Stimulated activated CD4-positive, alpha-beta T cell treated with anti-CD3 and anti-CD28 coated beads, Interleukin-4, amount 100 ng/mL, for 1 hour (primary cell): ENCODE results near the gene MXD1.

ENCODE experiments used
- DNase-seq: peaks from one replicate; pipeline ENCODE4 v3.0.0-alpha.2; 2020

Gene MXD1

DNA sequence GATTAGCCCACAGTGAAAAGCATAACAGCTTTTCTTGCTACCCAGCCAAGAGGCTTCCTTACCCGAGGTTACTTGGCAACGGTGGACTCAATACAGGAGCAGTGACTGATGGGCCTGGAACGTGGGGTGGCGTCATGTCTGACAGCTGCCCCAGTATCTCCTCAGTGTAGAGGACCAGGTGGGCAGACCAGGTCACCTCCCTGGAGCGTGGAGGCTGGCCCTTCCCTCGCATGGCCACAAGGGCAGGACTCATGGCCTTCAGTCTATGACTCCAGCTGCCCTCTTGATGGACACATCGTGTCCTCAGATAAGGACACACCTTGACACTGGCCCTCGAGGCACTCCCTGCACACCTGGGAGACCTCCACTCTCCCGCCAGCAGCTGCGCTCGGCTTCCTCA is 40.1 kb downstream of the MXD1 start:
- no peak for DNase-seq

DNA sequence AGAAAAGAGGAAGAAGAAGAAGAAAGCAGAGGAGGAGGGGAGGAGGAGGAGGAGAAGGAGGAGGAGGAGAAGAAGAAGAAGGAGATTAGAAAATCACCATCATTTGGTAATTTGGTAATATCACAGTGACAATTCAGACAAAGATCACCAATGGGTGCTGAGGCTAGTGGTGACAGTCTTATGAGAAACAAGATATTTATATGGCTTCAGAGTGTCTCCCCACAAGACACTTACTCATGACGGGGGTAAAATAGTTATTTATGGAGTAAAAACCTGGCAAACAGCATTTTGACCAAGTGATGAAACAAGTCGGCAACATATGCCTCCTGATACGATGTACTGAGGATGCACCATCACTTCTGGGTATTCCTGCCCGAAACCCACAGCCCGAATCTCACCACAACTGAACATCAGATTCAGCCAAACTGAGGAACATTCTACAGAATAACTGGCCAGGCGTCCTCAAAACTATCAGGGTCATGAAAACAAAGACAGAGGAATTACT is 41.6 kb downstream of the MXD1 start:
- no peak for DNase-seq

DNA sequence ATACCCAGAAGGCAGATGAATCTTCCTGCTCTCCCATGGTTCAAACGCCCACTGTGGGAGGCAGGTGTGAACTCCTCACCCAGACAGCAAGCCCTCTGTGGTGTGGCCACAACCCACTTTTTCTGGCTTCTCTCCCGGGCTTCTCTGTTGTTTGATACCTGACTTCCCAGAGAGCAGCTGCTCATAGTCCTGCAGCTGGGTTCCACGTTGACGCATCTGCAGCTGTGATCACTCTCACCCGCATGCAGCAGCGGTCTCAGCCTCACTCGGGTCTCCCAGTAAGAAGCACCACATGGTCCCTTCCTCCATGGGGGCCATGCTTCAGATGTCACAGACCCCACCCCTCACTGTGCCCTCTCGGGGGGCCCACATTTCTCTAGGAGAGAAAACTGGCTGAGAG is 43.1 kb downstream of the MXD1 start:
- no peak for DNase-seq

DNA sequence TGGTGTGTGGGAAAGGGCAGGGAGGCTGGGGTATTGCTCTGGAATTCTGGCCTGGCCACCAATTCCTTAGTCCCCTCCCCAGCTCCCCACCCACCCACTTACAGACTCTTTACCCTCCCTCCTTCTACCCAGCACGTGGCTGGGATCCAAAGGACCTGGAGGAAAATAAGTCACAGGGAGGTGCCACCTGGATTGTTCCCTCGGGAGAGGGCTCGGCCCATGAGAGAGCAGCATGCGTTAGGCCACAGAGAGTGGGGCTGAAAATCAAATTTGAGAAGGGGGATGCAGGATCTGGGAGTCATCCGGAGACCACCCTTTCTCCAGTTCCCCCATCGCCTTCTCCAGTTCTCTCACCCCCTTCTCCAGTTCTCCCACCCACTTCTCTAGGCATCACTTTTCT is 43.6 kb downstream of the MXD1 start:
- no peak for DNase-seq

DNA sequence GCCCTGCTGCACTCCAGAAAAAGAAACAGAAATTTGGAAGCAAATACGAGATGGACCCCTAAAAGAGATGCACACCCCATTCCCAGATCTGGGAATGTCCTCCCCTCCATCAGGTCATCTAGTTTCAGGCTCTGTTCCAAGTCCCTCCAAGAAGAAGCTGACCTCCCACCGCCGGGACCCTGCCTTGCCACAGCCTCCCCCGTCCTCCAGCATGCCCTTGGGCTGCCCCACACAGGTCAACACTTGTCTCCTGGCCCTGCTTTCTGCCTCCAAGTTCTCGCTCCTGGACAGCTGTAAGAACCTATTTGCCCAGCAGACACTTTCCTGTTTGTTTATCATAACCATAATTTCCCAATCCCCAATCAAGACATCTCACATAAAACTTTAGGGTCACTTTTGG is 44.5 kb downstream of the MXD1 start:
- no peak for DNase-seq

DNA sequence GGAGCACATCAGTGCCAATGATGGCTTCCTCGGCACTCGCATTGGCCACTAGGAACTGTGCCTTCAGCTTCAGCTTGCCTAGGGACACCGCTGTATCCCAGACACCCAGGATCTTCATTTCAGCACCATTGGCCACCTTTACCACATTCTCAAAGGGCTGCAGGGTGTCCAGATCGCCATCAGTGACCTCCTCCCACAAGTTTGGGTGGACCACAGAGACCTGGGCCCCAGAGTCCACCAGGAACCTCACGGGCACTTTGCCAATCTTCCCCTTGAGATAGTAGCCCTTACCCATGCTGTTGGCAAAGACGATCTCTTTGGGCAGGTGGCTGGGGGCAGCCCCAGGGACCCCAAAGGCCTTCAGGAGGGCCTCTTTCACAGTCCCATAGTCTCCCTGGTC is 45.9 kb downstream of the MXD1 start:
- no peak for DNase-seq

DNA sequence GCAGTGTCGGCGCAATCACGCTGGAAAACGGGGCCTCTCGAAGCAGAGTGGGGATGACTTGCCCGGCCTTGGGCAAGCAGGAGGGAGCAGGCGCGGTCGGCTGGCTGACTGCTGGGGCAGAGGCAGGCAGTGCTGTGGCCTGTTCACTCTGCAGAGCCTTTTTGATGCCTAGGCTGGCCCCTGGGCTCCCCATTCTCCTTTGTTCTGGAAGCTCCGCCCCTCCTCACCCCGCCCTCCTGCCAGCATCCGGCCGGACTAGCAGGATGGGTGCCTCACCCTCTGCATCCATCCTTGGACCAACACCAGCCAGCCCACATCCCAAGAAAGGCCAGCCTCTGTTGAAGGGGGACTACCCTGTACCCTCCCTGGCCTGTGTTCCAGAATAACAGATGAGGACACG is 46.6 kb downstream of the MXD1 start, which contains the start of gene ASPRV1:
Gene ASPRV1 (minus strand): TSS at position 136 of the 400 bp plus-strand sequence. CDS start 195 bp downstream, outside the sequence.
- DNase-seq = no peak

DNA sequence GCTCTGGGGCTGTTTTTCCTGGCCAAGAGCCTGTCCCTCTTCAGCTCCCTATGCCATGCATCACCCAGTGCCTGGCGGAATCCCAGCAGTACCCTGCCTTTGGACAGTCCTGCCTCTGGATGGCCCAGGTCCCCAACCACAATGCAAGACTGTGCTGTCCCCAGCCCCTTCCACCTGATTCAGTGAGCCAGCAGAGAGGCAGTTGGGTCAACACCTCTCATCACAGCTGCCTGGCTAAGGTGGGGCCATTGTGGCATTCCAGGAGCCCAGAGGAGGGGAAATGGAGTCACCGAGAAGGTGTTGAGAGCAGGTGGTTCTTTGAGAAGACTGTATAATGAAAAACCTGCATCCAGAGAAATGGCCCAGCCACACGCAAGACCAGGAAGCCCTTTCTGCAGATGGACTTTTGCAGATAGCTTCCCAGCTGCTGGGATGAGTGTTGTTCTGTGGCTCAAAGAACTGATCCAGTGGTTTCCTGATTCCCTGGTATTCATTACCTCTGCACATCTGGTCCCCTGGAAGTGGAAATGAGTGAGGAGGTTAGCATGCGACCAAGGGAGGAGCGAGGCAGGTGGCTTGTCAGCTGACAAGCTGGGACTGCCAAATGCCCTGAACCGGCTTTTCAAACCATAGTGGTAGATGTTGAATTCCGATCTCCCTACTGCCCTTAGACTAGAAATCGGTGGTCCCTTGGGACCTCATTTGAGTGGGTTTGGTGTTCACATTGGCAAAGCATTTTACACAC is 48.2 kb downstream of the MXD1 start:
- DNase-seq = no peak

DNA sequence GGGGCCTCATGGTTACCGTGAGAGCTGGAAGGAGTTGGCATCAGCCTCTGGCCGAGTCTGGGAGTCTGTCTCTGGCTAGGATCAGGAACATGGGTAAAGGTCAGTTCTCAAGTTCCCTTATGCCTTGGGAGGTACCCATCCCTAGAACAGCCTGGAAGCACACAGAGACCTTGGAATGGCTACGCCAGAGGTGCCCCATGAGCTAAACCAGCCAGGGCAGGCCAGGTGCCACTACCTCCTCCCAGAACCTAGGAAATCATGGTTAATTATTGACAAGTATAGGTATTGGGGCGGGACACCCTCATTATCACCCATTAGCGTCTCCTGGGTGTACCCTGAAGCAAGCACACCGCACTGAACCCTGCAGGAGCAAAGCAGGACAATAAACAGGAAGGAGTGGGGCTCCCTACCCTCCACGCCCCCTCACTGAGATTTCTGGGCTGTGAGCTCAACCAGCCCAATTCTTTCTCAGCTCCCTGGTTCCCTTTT is 49.5 kb downstream of the MXD1 start:
- no peak for DNase-seq

DNA sequence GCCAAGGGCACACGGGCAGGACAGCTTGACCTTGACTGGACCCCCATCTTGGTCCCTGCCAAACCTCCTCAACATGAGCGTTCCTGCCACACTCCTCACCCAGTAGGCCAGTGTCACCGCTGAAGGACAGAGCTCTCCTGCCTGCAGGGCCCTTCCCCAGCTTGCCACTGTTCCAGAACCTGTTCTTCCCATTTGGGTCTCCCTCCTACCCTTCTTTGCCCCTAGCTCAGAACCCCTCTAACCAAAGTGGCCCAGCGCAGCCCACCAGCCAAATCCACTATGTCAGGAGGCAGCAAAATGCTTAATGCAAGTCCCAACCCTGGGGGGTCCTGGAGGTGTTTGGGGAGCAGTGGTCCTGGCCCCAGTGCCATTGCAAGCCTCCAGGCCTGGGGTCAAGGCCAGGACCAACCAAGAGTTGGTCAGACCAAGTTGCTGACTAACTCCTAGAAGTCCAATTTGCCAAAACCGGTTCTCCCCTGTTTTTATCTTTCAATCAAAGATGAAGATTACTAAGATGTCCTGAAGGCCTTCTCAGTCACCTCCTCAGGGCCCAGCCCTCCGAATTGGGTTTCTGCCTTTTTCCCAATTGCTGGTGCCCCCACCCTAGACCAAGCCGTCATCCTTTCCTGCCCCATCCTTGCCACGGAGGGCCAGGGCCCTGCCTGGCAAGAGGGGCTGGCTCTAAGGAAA is 51.0 kb downstream of the MXD1 start:
- DNase-seq = no peak

DNA sequence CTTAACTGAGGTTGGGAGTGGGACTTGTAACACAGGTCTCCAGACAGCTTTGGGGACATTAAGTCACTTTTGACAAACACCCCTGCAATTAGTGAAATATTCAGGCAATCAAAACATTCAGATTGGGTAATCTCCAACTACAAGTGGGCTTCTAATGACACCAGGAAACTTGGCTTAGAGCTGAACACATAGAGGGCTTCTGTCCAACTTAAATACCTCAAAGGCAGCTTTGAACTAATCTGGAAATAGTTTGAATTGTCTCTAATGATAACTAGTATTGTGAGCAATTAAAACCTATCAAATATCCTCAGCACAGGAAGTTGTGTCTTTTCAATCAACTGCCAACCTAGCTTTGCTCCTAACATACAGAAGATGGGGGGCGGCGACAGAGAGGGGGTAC is 51.6 kb downstream of the MXD1 start:
- no peak for DNase-seq

DNA sequence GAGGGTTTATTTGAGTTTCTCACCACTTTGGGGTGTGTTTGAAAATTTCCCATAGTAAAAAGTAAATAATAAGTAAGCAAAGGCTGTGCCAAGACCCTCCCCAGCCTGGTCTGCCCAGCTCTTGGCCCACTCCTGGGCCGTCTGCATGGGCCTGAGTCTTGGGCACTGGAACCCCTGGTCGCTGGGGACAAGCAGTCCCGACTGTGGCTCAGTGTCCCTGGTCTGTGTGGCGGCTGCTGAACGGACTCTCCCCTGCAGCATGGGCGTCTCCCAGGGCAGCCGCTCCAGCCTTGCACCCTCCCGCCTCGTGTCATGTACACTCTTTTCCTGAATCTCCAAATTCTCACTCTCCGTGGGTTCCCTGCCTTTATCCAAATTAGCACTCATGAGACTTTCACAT is 53.7 kb downstream of the MXD1 start:
- DNase-seq = no peak

DNA sequence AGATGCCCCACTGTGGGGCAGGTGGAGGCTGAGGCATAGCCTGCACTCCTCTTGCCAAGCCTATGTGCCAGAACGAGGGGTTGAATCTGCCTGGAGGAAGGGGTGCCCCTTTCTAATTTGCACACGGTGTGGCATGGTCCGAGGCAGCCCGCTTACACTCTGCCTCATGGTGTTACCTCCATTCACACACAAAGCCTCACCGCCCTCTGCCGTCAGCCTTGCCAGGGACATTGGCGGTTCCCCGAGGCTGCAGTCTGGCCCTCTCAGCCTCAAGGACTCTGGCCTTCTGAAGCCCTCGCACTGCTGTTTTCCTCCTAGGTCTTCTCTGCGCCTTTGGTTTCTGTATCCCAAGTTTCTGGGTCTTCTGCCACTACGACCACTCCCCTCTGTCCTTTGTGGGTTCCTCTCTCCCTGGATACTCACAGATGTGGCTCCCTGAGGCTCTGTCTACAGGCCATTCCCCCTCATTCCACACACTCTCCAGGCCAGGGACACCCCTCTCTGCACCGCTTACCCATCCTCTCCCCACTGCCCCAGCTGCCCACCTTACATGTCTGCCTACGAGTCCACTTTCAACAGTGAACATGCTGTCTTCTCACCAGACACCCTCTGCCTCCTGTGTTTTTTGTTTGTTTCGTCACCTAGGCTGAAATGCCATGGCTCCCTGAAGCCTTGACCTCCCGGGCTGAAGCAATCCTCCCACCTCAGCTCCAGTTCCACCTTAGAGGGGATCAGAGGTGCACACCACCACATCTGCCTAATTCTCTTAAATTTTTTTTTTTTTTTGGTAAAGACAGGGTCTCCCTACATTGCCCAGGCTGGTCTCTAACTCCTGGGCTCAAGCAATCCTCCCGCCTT is 54.4 kb downstream of the MXD1 start:
- DNase-seq = no peak

DNA sequence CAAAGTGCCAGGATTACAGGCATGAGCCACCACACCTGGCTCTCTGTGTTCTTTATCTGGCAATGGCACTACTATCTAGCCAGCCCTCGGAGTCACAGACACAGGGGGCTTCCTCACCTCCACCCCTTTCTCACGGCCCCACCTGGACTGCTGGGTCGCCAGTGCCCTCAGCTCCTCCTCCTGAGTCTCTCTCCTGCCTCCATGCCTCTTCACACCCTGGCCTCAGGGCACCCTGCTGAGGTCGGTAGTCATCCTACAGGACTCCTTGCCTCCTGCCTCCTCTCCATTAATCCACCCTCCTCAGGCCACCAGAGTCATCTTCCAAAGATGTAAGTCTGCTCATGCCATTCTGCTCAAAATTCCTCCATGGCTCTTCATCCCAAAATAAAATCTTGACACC is 55.1 kb downstream of the MXD1 start:
- DNase-seq = no peak

DNA sequence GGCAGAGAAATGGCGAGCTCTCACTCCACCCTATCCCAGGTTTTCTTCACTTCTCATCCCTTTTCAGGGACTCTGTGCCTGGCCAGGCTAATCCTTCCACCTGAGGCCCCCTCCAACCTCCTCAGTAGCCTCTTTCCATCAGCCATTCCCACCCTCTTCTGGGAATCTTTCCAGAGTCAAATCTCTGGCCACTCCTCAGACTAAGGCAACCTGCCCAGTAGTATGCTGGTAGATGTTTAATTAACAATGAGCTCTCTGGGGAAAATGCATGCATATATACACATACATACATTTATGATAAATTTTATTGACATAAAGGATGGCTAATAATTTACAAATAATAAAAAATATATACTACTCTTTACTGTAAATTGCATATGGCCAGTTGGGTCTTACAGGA is 57.9 kb downstream of the MXD1 start:
- no peak for DNase-seq

DNA sequence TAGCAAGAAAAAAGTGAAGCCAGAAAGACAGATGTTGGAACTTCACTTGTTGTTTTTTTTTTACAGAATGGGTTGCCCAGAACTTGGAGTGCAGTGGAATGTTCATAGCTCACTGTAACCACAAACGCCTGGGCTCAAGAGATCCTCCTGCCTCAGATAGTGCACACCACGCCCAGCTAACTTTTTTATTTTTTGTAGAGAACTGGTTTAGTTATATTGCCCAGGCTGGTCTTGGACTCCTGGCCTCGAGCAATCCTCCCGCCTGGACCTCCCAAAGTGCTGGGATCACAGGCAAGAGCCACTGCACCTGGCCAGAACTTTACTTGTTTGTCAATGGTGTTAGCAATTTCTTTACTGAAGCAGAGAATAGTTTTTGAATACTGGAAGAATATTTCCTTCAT is 58.4 kb downstream of the MXD1 start:
- DNase-seq = no peak

DNA sequence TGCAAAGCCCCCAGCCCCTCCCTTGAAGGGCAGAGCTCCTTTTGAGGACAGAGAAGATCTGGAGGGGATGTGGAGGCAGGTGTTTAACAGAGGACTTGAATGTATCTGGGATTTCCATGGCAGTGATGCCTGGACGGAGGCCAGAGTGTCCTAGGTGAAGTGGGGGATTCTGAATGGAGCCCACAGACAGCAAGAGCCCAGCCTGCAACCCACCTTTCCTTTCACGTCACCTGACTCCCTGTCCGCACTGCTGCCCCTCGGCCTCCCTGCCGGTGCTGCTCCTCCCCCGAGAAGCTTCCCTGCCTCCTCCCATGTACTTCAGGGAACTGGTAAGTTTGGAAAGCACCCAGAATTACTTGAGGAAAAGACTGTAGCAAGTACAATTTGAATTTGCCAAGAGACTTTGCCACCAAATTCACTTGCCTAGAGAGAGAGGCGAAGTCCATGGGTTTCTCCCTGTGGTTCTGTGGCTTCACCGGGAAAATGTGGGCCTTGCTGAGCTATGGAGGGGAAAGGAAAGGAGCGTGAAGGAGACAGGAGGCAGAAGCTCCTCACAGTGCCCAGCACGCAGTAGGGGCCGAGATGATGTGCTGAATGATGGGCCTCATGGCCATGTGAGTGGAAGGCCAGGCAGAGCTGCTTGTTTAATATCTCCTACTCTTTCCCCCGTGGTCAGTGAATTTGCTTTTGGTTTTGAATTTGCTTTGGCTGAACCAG is 60.4 kb downstream of the MXD1 start:
- no peak for DNase-seq

DNA sequence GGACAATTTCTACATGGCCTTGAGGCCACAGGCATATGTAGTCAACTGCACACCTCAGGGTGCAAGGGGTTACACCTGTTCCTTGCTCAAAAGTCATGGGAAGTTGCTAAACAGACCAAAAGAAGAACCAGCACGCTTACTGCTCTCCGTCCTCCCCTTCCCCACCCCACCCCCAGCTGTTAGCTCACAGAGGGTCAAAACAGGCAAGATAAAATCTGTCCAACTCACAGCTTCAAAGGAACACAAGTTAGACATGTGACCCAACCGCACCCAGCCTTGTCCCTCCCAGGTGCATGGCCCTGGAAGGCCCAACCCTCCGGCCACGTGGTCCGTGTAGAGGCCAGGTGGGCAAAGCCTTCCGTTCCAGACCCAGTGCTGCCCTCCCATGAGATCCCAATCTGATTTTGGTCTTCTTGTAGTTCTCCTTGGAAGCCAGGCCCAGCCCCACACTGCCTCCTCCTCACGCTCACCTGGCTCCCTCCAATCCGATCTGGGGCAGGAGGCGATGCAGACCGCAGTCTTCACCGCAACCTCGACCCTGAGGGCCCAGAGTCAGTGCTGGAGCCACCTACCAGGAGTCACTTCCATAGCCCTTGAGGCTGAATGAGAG is 61.0 kb downstream of the MXD1 start:
- DNase-seq = no peak

DNA sequence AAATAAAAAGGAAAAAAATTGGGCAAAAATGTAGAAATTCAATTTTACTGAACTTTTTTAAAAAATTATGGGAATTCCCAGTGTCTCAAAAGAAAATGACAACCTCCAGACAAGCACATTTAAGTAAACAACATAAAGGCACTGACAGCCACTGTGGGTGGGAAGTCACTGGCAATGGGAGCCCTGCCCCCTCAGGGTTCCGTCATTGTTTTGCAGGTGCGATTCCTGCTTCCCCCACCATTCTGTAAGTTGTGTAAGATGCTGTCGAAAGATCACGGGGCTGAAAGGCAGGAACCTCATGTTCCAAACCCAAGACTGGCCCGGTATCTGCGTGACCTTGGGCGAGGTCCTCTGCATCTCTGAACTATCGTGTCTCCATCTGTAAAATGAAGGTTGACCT is 62.3 kb downstream of the MXD1 start:
- DNase-seq = no peak

DNA sequence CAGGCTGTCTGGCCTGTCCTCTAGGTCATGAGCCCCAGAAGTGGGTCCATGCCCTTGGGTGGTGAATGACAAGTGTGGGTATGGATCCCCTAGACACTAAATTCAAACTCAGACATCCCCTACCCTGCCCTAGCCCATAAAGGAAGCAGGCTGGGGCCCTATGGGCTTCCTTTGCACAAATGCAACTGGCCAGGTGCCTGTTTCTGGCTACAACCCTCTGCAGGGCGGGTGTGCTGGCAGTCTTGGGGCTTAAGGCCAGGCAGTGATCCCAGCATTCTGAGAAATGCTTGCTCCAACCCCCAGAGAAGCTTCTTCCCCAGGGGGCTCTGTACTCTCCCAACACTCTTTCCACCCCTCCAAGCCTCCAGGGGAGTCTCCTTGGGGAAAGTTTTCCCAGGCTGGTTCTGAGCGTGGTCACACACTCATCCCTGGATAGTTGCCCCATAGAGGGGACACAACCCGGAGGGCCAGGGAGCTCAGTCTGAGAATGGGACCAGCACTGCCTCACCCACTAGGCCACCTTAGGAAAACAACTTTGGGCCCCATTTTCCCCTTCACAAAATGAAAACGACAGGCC is 63.1 kb downstream of the MXD1 start:
- DNase-seq = no peak

DNA sequence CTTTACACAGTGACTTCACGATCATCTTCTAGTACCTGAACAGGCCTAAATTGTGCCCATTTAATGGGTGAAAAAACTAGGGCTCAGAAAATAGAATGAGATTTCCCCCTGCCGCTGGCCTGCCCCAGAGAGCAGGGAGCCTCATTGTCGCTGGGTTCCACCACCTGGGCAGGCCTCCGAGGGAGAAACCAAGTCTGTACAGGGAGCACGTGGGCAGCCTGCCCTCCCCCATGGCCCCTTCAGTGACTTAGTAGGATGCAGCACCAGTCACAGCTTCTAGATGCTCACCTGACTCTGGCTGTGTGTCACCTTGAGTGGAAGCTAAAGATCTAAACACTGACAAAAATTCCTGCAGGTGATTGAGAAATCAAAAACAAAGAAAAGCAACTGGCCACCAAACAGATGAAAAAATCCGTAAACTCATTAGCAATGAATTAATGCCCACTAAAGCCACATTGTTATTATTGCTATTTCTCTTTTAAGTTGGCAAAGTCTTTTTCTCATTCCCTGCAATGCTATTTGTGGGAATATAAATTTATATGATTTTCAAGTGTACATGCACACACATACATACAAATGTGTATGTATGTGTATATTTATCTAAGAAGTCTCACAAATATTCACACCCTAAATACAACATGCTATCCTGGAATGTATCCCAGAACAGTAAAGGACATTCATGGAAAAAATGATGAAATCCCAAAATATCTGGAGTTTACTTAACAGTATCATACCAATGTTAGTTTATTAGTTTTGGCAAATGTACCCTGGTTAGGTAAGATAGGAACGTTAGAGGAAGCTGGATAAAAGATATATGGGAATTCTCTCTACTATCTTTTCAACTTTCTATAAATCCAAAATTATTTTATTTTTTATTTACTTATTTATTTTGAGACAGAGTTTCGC is 65.2 kb downstream of the MXD1 start:
- no peak for DNase-seq
